Measurements from ENCODE around the gene MAMLD1. TPM values are rescaled to one million over a fixed set of nuclear protein-coding genes. Genes with fewer than 3 reads are reported as not detected.

MAMLD1 gene
- total RNA-seq, 2 experiments from 2014 or later: 5.1 to 5.6 TPM

DNA sequence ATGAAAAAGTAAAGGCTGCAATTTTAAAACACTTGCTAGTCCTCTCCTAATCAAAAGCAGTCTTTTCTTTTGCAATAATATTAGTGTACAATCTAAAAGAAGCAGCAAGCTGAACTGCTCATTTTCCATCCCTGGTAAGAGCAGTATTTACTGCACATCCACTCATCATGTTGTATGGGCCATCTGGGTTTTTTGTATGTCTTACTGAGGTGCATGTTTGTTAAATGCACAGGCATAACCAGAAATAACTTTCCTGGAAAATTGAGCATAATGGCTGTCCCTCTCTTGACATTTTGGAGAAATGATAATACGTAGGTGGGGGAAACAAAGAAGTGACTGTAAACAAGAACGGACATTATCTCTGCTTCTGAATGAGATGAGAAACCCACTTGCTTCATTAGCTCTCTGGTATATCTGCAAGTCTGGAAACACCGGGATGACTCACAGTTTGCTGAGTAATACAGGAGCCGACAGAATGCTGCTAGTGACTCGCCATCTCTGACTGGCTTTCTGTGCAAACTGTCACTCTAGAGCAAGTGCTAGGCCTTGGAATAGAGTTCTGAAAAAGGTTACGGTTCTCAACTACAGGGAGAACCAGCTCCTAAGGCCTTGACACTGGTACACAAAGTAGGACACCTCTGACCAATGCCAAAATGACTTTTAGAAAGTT is 119.6 kb downstream of the MAMLD1 start:
- Mint-ChIP-seq H3K27ac (peak overlapping the region; percentile 81), H3K36me3 (ENCODE audit: low read depth) (peaks cover 4% of the 10 kb centered on the region), H3K4me3 (peak overlapping the region; percentile 19), H3K4me1 (peaks cover 71% of the 10 kb centered on the region), H3K27me3 (no peaks in the 10 kb centered on the region), H3K9me3 (no peaks in the 10 kb centered on the region)
- POLR2A ChIA-PET: interaction anchor here (1.2 to 1.7 kb wide), 3 partner anchors 92 to 544 kb away, joined by 3 to 7 read pairs (median 5); no protein-coding TSS in a partner anchor
- CTCF ChIA-PET: interaction anchor here (0.7 to 6.0 kb wide), 5 partner anchors 8 to 542 kb away, joined by 3 to 36 read pairs (median 3); no protein-coding TSS in a partner anchor
- peak; percentile 61 for DNase-seq

DNA sequence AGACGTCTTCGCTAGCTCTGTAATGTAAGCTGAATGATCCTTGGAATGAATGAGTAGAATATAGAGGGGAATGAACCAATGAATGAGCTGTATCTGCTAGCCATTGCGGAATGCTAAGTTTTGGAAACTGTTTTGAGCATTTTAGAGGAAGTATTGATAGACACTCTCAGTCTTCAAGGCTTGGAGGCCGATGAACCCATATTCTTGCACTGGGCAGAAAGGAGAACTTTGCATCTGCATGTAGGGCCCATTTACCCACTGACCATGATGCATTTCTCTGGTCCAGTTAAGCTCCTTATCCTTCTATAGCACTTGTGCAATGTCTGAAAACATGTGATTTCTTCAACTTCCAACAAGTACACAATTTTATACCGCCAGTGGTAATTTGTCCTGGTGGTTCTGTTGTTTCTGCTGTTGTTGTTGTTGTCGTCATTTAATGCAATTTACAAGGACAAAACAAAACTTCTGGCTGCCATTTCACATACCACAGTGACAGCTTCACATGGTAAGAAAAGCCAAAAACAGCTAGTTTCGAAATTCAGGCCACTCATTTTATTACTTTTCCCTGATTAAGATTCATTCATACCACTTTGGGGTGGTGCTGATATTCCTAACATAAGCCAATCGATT is 120.4 kb downstream of the MAMLD1 start:
- H3K36me3 Mint-ChIP-seq (ENCODE audit: low read depth): peaks cover 4% of the 10 kb centered on the region
- peaks cover 63% of the 10 kb centered on the region for H3K4me1 Mint-ChIP-seq

DNA sequence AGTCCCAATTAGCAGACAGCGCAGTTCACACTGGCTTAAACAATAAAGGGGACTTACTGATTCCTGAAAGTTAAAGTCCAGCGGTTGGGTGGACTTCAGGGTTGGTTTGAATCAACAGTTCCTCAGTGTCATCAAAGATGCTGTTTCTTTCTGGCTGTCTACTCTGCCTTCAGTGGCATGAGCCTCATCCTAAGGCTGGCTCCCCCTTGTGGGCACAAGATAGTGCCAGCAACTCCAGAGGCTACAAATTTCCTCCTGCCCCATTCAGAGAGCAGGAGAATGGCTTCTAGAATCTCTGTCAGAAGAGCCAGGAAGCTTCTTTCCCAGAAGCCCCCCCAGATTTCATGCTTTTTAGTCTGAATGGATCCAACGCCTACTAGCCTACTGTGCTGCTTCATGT is 122.9 kb downstream of the MAMLD1 start:
- H3K27ac Mint-ChIP-seq: no peak overlapping the region
- peaks cover 2% of the 10 kb centered on the region for H3K36me3 Mint-ChIP-seq (ENCODE audit: low read depth)
- H3K4me3 Mint-ChIP-seq: no peak overlapping the region
- ChIA-PET CTCF (interaction anchor here (0.9 to 6.0 kb wide), 5 partner anchors 9 to 121 kb away, joined by 3 to 36 read pairs (median 4); no protein-coding TSS in a partner anchor), POLR2A (no interaction called here)
- H3K9me3 Mint-ChIP-seq: no peaks in the 10 kb centered on the region
- no peaks in the 10 kb centered on the region for H3K27me3 Mint-ChIP-seq
- H3K4me1 Mint-ChIP-seq: peaks cover 44% of the 10 kb centered on the region
- peak; percentile 57 for DNase-seq

More for the DNA sequence above, 120.4 kb downstream of the MAMLD1 start:
- H3K4me3 Mint-ChIP-seq: no peak overlapping the region
- H3K9me3 Mint-ChIP-seq: no peaks in the 10 kb centered on the region
- POLR2A ChIA-PET: interaction anchor here (1.2 to 1.7 kb wide), 3 partner anchors 92 to 545 kb away, joined by 3 to 7 read pairs (median 5); no protein-coding TSS in a partner anchor
- H3K27ac Mint-ChIP-seq: peak overlapping the region; percentile 81
- CTCF ChIA-PET: interaction anchor here (1.9 to 6.0 kb wide), 2 partner anchors 34 to 118 kb away, joined by 8 to 36 read pairs; no protein-coding TSS in a partner anchor
- DNase-seq: no peak
- no peaks in the 10 kb centered on the region for H3K27me3 Mint-ChIP-seq

DNA sequence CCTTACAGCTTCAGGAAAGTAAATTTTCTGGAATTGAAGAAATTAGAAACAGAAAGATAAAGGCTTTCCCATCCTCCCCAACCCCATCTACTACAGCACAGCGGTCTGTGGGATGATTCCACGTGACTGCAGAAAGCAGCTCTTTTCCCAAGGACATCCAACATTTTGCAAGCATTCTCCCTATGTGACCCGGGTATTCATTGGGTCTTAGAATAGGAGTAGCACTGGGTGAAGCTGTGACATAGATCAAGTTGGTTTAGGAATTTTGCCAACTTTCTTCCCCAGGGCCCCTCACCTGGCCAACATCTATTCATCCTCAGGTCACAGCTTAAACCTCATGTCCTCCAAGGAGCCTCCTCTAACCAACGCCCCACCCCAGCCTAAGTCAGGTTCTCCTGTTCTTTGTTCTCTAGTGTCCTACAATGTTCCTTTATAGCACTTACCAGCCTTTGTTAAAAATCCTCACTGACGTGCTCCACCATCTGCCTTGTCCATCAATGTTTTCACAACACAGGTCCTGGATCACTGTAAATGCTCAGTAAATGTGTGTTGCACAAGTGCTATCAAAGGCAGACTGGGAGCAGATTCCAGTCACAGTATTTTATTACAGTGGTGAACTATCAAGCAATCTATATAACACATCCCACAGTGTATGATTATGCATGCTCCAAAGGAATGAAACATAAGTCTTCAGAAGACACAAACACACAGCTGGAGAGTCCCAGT is 124.4 kb downstream of the MAMLD1 start:
- H3K9me3 Mint-ChIP-seq: no peaks in the 10 kb centered on the region
- no peak for DNase-seq
- H3K27me3 Mint-ChIP-seq: no peaks in the 10 kb centered on the region
- CTCF ChIA-PET: interaction anchor here (1.5 to 6.0 kb wide), 3 partner anchors 14 to 123 kb away, joined by 4 to 36 read pairs (median 15); no protein-coding TSS in a partner anchor
- no peaks in the 10 kb centered on the region for H3K36me3 Mint-ChIP-seq (ENCODE audit: low read depth)
- POLR2A ChIA-PET: no interaction called here
- peaks cover 30% of the 10 kb centered on the region for H3K4me1 Mint-ChIP-seq
- H3K4me3 Mint-ChIP-seq: no peak overlapping the region
- H3K27ac Mint-ChIP-seq: no peak overlapping the region

DNA sequence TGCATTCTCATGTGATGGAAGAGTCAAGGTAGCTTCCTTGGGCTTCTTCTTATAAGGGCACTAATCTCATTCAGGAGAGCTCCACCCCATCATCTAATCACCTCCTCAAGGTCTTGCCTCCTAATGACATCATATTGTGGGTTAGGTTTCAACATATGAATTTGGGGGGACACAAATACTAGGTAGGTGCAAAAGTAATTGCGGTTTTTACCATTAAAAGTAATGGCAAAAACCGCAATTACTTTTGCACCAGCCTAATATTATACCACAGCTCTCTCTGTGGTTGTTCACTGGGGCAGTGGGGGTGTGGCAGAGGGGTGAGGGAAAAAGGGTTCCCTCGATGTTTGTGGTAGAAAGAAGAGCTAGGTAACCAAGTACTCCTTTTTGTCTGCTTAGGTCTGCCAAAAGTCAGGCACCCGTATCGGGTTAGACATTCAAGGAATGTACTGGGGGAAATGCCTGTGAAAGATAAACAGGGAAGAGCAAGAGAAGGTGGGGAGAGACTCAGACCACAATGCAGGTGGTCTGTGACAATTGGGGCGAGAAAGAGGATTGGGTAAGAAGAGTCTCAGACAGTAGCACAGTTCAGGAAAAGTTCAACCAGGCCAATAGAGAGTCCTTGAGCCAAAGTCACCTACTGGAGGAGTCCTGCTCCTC is 126.4 kb downstream of the MAMLD1 start:
- Mint-ChIP-seq H3K4me3 (no peak overlapping the region), H3K36me3 (ENCODE audit: low read depth) (no peaks in the 10 kb centered on the region), H3K27me3 (no peaks in the 10 kb centered on the region), H3K4me1 (peaks cover 11% of the 10 kb centered on the region), H3K27ac (no peak overlapping the region), H3K9me3 (no peaks in the 10 kb centered on the region)
- CTCF ChIA-PET: no interaction called here
- DNase-seq: no peak
- POLR2A ChIA-PET: no interaction called here

DNA sequence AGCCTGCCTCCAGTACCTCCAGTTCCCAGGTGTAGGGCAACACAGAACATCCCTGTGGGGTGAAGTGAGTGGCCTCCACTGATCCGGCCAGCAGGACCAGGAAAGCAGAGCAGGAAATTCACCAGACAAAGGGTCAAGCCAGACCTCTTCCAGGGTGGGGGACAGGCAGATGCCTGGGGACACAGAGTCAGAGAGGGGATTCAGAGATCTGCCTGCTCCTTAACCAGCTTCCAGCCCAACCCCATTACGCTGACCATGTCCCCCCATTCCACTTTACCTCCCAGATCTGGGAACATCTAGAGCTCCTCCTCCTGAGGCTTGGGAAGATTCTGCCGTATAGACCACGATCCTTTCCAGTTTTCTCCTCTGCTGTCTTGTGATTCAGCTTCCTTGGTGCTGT is 132.4 kb downstream of the MAMLD1 start:
- H3K36me3 Mint-ChIP-seq (ENCODE audit: low read depth): no peaks in the 10 kb centered on the region
- no peak overlapping the region for H3K27ac Mint-ChIP-seq
- DNase-seq: no peak
- H3K4me3 Mint-ChIP-seq: no peak overlapping the region
- CTCF ChIA-PET: no interaction called here
- H3K9me3 Mint-ChIP-seq: no peaks in the 10 kb centered on the region
- POLR2A ChIA-PET: no interaction called here
- peaks cover 2% of the 10 kb centered on the region for H3K27me3 Mint-ChIP-seq
- no peaks in the 10 kb centered on the region for H3K4me1 Mint-ChIP-seq

DNA sequence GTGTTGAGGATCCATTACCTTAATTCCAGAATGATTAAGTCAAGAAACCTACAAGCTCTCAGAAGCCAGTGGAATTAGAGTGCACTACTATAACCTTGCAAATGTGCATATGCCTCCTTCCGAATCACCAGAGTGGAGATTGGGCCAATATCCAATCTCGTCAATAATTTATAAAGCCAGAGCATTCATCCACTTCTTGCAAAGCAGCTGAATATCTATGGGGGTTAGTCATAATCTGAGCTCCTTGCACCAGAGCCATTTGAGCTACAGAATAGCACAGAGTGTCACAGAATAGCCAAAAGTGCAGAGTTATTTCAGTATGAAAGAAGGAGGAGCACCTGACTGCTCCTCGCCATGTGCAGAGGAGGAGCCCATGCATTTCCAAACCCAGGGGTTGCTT is 136.1 kb downstream of the MAMLD1 start:
- no peaks in the 10 kb centered on the region for H3K9me3 Mint-ChIP-seq
- DNase-seq: no peak
- no peak overlapping the region for H3K27ac Mint-ChIP-seq
- peaks cover 2% of the 10 kb centered on the region for H3K27me3 Mint-ChIP-seq
- POLR2A ChIA-PET: no interaction called here
- no peaks in the 10 kb centered on the region for H3K36me3 Mint-ChIP-seq (ENCODE audit: low read depth)
- CTCF ChIA-PET: no interaction called here
- H3K4me1 Mint-ChIP-seq: no peaks in the 10 kb centered on the region
- no peak overlapping the region for H3K4me3 Mint-ChIP-seq

DNA sequence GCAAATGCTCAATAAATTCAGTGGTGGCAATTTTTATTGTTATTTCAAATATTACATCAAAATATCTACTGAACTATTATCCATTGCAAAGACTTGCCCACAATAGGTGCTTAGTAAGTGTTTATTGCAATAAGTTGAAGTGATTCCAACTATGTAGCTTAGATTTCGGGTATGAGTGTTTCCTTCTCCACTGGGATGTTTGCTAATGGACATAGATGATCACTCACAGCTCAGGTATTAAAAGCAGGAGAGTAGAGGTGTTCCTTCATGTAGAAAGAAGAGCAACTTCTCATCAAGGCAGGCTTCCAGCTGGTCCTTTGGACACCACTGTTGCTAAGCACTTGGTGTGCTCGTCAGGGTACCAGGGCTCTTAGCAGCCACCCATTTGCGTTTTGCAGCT is 139.0 kb downstream of the MAMLD1 start:
- POLR2A ChIA-PET: no interaction called here
- Mint-ChIP-seq H3K9me3 (no peaks in the 10 kb centered on the region), H3K4me3 (no peak overlapping the region), H3K36me3 (ENCODE audit: low read depth) (no peaks in the 10 kb centered on the region), H3K4me1 (no peaks in the 10 kb centered on the region), H3K27me3 (no peaks in the 10 kb centered on the region), H3K27ac (no peak overlapping the region)
- CTCF ChIA-PET: no interaction called here
- DNase-seq: no peak

DNA sequence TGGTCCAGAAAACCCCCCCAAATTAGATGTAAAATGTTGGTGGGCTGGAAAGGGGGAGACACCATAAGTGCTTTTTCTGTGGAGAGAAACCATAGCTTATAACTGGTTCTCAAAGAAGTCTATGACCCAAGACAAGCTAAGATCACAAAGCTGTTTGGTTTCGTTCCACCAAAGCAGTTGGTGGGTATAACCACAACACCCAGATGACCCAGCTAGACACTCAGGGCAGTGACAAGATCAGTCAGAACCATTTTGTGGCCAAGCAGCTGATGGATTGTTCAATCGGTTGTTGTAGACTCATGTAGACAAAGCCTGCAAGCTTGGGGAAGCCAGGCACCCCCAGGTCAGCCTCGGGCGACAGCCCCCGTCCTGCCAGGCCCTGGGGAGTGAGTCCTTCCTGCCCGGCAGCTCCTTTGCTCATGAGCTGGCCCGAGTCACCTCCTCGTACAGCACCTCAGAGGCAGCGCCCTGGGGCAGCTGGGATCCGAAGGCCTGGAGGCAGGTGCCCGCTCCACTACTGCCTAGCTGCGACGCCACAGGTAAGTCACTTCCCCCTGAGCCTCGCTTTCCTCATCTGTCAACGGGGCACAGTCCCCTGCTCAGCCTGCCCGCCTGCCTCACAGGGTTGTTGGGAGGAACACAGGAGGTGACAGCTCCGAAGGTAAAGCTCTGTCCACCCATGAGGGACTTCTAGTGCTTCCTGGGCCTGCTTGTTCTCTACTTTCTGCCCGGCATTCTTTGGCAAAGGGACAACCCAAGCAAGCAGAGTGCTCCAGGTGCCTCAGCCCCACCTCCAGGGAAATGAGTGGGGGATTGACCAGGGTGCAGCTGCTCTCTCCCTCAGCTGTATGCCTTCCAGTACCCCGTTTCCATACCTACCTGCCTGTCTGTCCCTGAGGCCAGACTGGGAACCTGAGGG is 140.1 kb downstream of the MAMLD1 start:
- ChIA-PET CTCF (no interaction called here), POLR2A (interaction anchor here (0.7 kb wide), 1 partner anchor 23 kb away, joined by 3 read pairs; no protein-coding TSS in a partner anchor)
- Mint-ChIP-seq H3K9me3 (no peaks in the 10 kb centered on the region), H3K27ac (no peak overlapping the region), H3K27me3 (no peaks in the 10 kb centered on the region), H3K4me3 (no peak overlapping the region), H3K36me3 (ENCODE audit: low read depth) (no peaks in the 10 kb centered on the region), H3K4me1 (no peaks in the 10 kb centered on the region)
- no peak for DNase-seq

DNA sequence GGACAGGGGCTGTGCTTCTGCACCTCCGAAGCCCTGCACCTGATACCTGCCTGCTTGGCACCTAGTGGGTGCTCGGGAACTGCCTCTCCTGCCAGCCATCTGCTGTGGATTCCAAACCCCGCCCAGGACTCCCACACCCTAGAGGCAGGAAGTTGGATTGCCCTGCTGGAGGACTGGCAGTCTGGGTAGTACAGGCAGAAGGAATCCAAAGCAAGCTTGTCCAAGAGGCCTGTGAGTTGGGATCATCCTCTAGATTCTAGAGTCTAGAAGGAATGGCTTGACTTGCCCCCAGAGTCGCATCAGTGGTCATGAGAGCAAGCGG is 140.7 kb downstream of the MAMLD1 start:
- no peak overlapping the region for H3K27ac Mint-ChIP-seq
- POLR2A ChIA-PET: no interaction called here
- H3K4me1 Mint-ChIP-seq: no peaks in the 10 kb centered on the region
- CTCF ChIA-PET: no interaction called here
- H3K36me3 Mint-ChIP-seq (ENCODE audit: low read depth): no peaks in the 10 kb centered on the region
- no peaks in the 10 kb centered on the region for H3K27me3 Mint-ChIP-seq
- H3K9me3 Mint-ChIP-seq: no peaks in the 10 kb centered on the region
- H3K4me3 Mint-ChIP-seq: no peak overlapping the region
- no peak for DNase-seq

DNA sequence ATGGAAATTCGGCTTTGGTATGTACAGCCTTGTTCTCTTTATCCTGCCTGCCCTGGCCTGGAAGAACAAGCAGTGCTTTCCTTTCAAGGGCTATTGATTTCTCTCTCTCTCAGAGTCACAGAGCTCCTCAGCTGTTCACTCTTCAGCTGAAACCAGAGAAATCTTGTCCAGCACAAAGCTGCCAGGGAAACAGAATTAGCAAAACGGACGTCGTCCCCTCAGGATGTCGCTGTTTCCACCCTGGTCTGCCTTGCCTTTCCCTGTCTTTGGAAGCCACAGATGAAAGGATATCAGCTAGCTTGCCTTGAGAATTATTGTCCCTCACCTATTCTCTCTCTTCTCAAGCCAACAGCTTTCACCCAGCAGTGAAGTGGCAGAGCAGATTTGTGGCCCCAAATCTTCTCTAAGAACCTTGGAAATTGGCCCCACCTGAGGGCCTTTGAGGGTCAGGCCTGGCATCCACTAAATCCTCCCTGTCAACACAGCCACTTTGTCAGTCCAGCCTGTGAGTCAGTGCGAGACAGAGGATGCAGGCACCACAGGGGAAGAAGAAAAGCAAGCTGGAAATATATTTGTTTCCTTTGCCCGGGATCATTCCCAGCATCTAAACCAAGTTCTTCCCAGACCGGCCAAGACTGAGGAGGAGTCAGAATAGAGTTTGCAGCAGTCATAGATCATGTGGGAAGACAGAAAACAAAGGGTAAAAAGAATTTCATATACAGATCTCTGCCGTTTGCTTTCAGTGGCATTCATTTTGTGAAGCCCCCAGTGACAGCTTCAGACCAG is 141.5 kb downstream of the MAMLD1 start:
- Mint-ChIP-seq H3K27ac (no peak overlapping the region), H3K27me3 (no peaks in the 10 kb centered on the region), H3K9me3 (no peaks in the 10 kb centered on the region), H3K4me1 (no peaks in the 10 kb centered on the region), H3K36me3 (ENCODE audit: low read depth) (no peaks in the 10 kb centered on the region), H3K4me3 (no peak overlapping the region)
- CTCF ChIA-PET: no interaction called here
- POLR2A ChIA-PET: no interaction called here
- DNase-seq: no peak

DNA sequence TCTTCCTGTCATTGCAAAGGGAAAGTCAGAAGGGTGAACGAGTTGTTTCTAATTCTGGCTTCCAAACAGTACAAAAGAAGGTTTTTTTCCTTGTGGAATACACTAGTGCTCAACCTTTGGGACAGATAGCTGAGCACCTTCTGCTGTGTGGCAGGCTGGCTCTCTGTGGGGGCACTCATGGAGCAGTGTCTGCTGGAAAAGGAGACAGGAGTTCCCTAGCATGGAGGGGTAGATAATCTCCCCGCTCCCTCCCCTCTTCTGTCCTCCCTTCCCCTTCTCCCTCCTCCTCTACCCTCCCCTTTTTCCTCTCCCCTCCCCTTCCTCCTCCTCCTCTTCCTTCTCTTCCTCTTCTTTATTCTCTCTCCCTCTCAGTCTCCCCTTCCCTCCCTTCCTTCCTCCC is 142.9 kb downstream of the MAMLD1 start:
- Mint-ChIP-seq H3K4me3 (no peak overlapping the region), H3K27ac (no peak overlapping the region), H3K27me3 (no peaks in the 10 kb centered on the region), H3K9me3 (no peaks in the 10 kb centered on the region), H3K36me3 (ENCODE audit: low read depth) (no peaks in the 10 kb centered on the region), H3K4me1 (no peaks in the 10 kb centered on the region)
- ChIA-PET POLR2A (no interaction called here), CTCF (no interaction called here)
- DNase-seq: no peak

All from activated CD4-positive, alpha-beta memory T cell treated with anti-CD3 and anti-CD28 coated beads, Interleukin-2, amount 10 ng/mL, durations not matched to agents 7 days and 5 days (primary cell).